WI38 (cell line): Measurements from ENCODE around the gene SYT2.

Source experiments
- H3K4me3 ChIP-seq: 2 replicates; pipeline ENCODE4 v1.5.1; 2011; ENCODE audit warnings: low read depth, mild to moderate bottlenecking, control low read depth, low read length
- CTCF ChIP-seq: IDR thresholded peaks from 2 replicates; pipeline ENCODE4 v1.5.1; 2012; ENCODE audit warnings: low read depth, mild to moderate bottlenecking, control low read depth, low read length

The SYT2 gene

GRCh38 chr1:202599669-202600431 is 110.4 kb downstream of the SYT2 start:
- H3K4me3 ChIP-seq: no peak overlapping the region
- peak; percentile 83 for TF ChIP-seq CTCF

- H3K4me3 ChIP-seq: no peak overlapping the region
- no peak for TF ChIP-seq CTCF
Observed at GRCh38 chr1:202597090-202597761, 113.0 kb downstream of the SYT2 start.

GRCh38 chr1:202596638-202597037 is 113.6 kb downstream of the SYT2 start:
- H3K4me3 ChIP-seq: no peak overlapping the region
- no peak for TF ChIP-seq CTCF

- TF ChIP-seq CTCF: no peak
- H3K4me3 ChIP-seq: no peak overlapping the region
Observed at GRCh38 chr1:202593845-202594244, 116.4 kb downstream of the SYT2 start.

GRCh38 chr1:202592146-202592545 is 118.1 kb downstream of the SYT2 start:
- no peak overlapping the region for H3K4me3 ChIP-seq
- no peak for TF ChIP-seq CTCF

- no peak for TF ChIP-seq CTCF
- no peak overlapping the region for H3K4me3 ChIP-seq
Observed at GRCh38 chr1:202591515-202591914, 118.7 kb downstream of the SYT2 start.

GRCh38 chr1:202590975-202591411 is 119.3 kb downstream of the SYT2 start:
- H3K4me3 ChIP-seq: no peak overlapping the region
- no peak for TF ChIP-seq CTCF
